ENCODE results near the gene CYSRT1. TPM values are rescaled to one million over a fixed set of nuclear protein-coding genes. Genes with fewer than 3 reads are reported as not detected.

CYSRT1 gene
- total RNA-seq, 4 donors from 2014 or later, result 0.34 TPM; not detected in 3

- no peak for TF ChIP-seq CTCF (IDR thresholded peaks at IDR 0.05; ENCODE audit: low read depth)
Observed at GRCh38 chr9:137204731-137205125, 20.2 kb upstream of the CYSRT1 start.

GRCh38 chr9:137205126-137206069 lies 19.6 kb upstream of the CYSRT1 start, which contains the start of the genes NDOR1 and TMEM203:
TSS of gene NDOR1 (plus strand) at chr9:137205700. CDS start at chr9:137205778, 78 bp downstream.
TSS of gene TMEM203 (minus strand) at chr9:137205648. CDS start at chr9:137205414, 234 bp downstream.
- TF ChIP-seq CTCF (IDR thresholded peaks at IDR 0.05; ENCODE audit: low read depth), result no peak

- no peak for TF ChIP-seq CTCF (IDR thresholded peaks at IDR 0.05; ENCODE audit: low read depth)
Observed at GRCh38 chr9:137206602-137207001, 18.4 kb upstream of the CYSRT1 start.

- no peak for TF ChIP-seq CTCF (IDR thresholded peaks at IDR 0.05; ENCODE audit: low read depth)
Observed at GRCh38 chr9:137211532-137211931, 13.4 kb upstream of the CYSRT1 start.

GRCh38 chr9:137212520-137212919 lies 12.5 kb upstream of the CYSRT1 start:
- no peak for TF ChIP-seq CTCF (IDR thresholded peaks at IDR 0.05; ENCODE audit: low read depth)

GRCh38 chr9:137213160-137214060 lies 11.6 kb upstream of the CYSRT1 start:
- TF ChIP-seq CTCF (IDR thresholded peaks at IDR 0.05; ENCODE audit: low read depth), result no peak

- no peak for TF ChIP-seq CTCF (IDR thresholded peaks at IDR 0.05; ENCODE audit: low read depth)
Observed at GRCh38 chr9:137214620-137215019, 10.4 kb upstream of the CYSRT1 start.

All from subcutaneous adipose tissue (tissue), 4 donors.